H1 (cell line): ENCODE results near the gene KISS1. TPM values are rescaled to one million over a fixed set of nuclear protein-coding genes. Genes with fewer than 3 reads are reported as not detected.

ENCODE experiments used
- CTCF ChIA-PET: fragments of 300-600 bp; sonication (Branson Sonifier 250); formaldehyde crosslinking; loops from one replicate; lab custom pipeline; 2021; ENCODE audit not compliant: partially characterized antibody; lab: Charles Lee
- POLR2A ChIA-PET: fragments of 300-600 bp; sonication (Branson Sonifier 250); formaldehyde crosslinking; loops from one replicate; lab custom pipeline; 2021; ENCODE audit warnings: inconsistent platforms; ENCODE audit not compliant: partially characterized antibody; lab: Charles Lee
- DNase-seq, 2 experiments: peaks; one replicate each; pipeline versions ENCODE4 v3.0.0 to v3.0.0-alpha.2; 2010 to 2022; ENCODE audit warnings: low spot score in 2 of 2, low read depth in 1 of 2, mixed read lengths in 1 of 2
- FAIRE-seq: peaks from 2 replicates; lab custom pipeline; 2011; peaks lifted over from hg19 to GRCh38; lab: Jason Lieb, UNC
- H2AFZ ChIP-seq: 2 replicates; pipeline ENCODE4 v1.8.1; 2012; ENCODE audit warnings: low read length, inconsistent platforms
- H2AK5ac ChIP-seq: 2 replicates; pipeline ENCODE4 v1.6.1; 2013; ENCODE audit warnings: low read depth, low read length
- H2BK120ac ChIP-seq: replicated peaks from 2 replicates; pipeline ENCODE3; 2013; ENCODE audit warnings: low read depth, low read length, inconsistent platforms
- H2BK12ac ChIP-seq: 2 replicates; pipeline ENCODE4 v1.6.1; 2013; ENCODE audit warnings: low read depth, low read length
- H2BK15ac ChIP-seq: 2 replicates; pipeline ENCODE4 v1.6.1; 2013; ENCODE audit warnings: low read length
- H2BK20ac ChIP-seq: 2 replicates; pipeline ENCODE4 v1.6.1; 2013; ENCODE audit warnings: low read length
- H2BK5ac ChIP-seq: 2 replicates; pipeline ENCODE4 v1.6.1; 2013; ENCODE audit warnings: low read depth, low read length
- H3K14ac ChIP-seq: 2 replicates; pipeline ENCODE4 v1.6.1; 2013; ENCODE audit warnings: inconsistent platforms; ENCODE audit not compliant: insufficient read length
- H3K18ac ChIP-seq: 2 replicates; pipeline ENCODE4 v1.6.1; 2013; ENCODE audit warnings: low read length; ENCODE audit errors: extremely low read depth
- H3K23ac ChIP-seq: 2 replicates; pipeline ENCODE4 v1.6.1; 2013; ENCODE audit warnings: inconsistent platforms; ENCODE audit not compliant: insufficient read length
- H3K23me2 ChIP-seq: 2 replicates; pipeline ENCODE4 v1.6.1; 2013; ENCODE audit warnings: low read depth, low read length
- H3K27ac ChIP-seq: 2 replicates; pipeline ENCODE4 v1.6.1; 2011; ENCODE audit warnings: low read depth, low read length, inconsistent platforms
- H3K27me3 ChIP-seq, 4 experiments: replicated peaks in 1 of 4; 1 replicate in 1 of 4; 2 replicates in 3 of 4; pipeline versions ENCODE4 v1.6.1 to v1.8.1; 2011 to 2013; ENCODE audit warnings: low read length in 3 of 4, mild to moderate bottlenecking in 3 of 4, inconsistent platforms in 2 of 4, mixed read lengths in 2 of 4, moderate library complexity in 1 of 4; ENCODE audit not compliant: control insufficient read depth in 3 of 4, insufficient read depth in 3 of 4; ENCODE audit errors: extremely low read depth in 1 of 4
- H3K36me3 ChIP-seq, 4 experiments: 2 replicates each; pipeline versions ENCODE4 v1.6.1 to v1.8.1; 2011 to 2013; ENCODE audit warnings: mild to moderate bottlenecking in 4 of 4, low read length in 3 of 4, moderate library complexity in 2 of 4, control low read depth in 1 of 4, inconsistent platforms in 1 of 4; ENCODE audit not compliant: insufficient read depth in 4 of 4, control insufficient read depth in 2 of 4
- H3K4ac ChIP-seq: replicated peaks from 2 replicates; pipeline ENCODE3; 2013; ENCODE audit warnings: low read length, low read depth, mixed read lengths, inconsistent platforms; ENCODE audit not compliant: insufficient read length
- H3K4me1 ChIP-seq, 4 experiments: replicated peaks in 1 of 4; 1 replicate in 1 of 4; 2 replicates in 3 of 4; pipeline versions ENCODE4 v1.6.1 to v1.8.1; 2011 to 2013; ENCODE audit warnings: low read length in 3 of 4, inconsistent platforms in 2 of 4, mixed read lengths in 1 of 4; ENCODE audit not compliant: insufficient read depth in 4 of 4, control insufficient read depth in 3 of 4
- H3K4me2 ChIP-seq, 2 experiments: 2 replicates each; pipeline versions ENCODE4 v1.6.1 to v1.8.1; 2011 to 2013; ENCODE audit warnings: low read depth in 2 of 2, low read length in 2 of 2, control low read depth in 1 of 2, inconsistent platforms in 1 of 2, mild to moderate bottlenecking in 1 of 2; ENCODE audit not compliant: insufficient read depth in 1 of 2
- H3K4me3 ChIP-seq, 4 experiments: fragments of 200-600, 300-600 bp in 1 of 4; sonication (generic), shearing (Covaris generic), sonication (Bioruptor Twin) in 1 of 4; 2 replicates each; pipeline versions ENCODE4 v1.5.1 to v1.8.1; 2011 to 2016; ENCODE audit warnings: low read length in 4 of 4, low read depth in 3 of 4, control low read depth in 2 of 4, inconsistent platforms in 2 of 4, mild to moderate bottlenecking in 2 of 4, mixed read lengths in 1 of 4, moderate library complexity in 1 of 4; ENCODE audit not compliant: insufficient read depth in 2 of 4; ENCODE audit errors: extremely low read depth in 1 of 4
- H3K56ac ChIP-seq: replicated peaks from 2 replicates; pipeline ENCODE3; 2013; ENCODE audit warnings: low read depth, mild to moderate bottlenecking, mixed read lengths, low read length, inconsistent platforms; ENCODE audit not compliant: insufficient read length
- H3K79me1 ChIP-seq: 2 replicates; pipeline ENCODE4 v1.6.1; 2013; ENCODE audit warnings: low read depth, low read length, control low read depth
- H3K79me2 ChIP-seq, 2 experiments: 2 replicates each; pipeline versions ENCODE4 v1.6.1 to v1.8.1; 2012 to 2013; ENCODE audit warnings: low read length in 2 of 2, mild to moderate bottlenecking in 2 of 2, inconsistent platforms in 1 of 2; ENCODE audit not compliant: insufficient read depth in 2 of 2, control insufficient read depth in 1 of 2
- H3K9ac ChIP-seq, 4 experiments: replicated peaks in 1 of 4; 1 replicate in 1 of 4; 2 replicates in 3 of 4; pipeline versions ENCODE4 v1.6.1 to v1.8.1; 2011 to 2013; ENCODE audit warnings: low read depth in 3 of 4, low read length in 3 of 4, control low read depth in 2 of 4, mild to moderate bottlenecking in 2 of 4, moderate library complexity in 2 of 4, inconsistent platforms in 1 of 4; ENCODE audit errors: extremely low read depth in 1 of 4
- H3K9me3 ChIP-seq, 2 experiments: 2 replicates each; pipeline versions ENCODE4 v1.6.1 to v1.8.1; 2012 to 2013; ENCODE audit warnings: mild to moderate bottlenecking in 2 of 2, moderate library complexity in 2 of 2, control low read depth in 1 of 2, inconsistent platforms in 1 of 2, low read depth in 1 of 2, low read length in 1 of 2, mixed read lengths in 1 of 2; ENCODE audit not compliant: insufficient read depth in 2 of 2
- H4K20me1 ChIP-seq, 2 experiments: replicated peaks in 1 of 2; 2 replicates each; pipeline versions ENCODE3 to v1.8.1; 2011 to 2013; ENCODE audit warnings: inconsistent platforms in 2 of 2, low read length in 2 of 2, mild to moderate bottlenecking in 1 of 2; ENCODE audit not compliant: insufficient read depth in 2 of 2, control insufficient read depth in 1 of 2
- H4K5ac ChIP-seq: 2 replicates; pipeline ENCODE4 v1.6.1; 2013; ENCODE audit warnings: low read length, low read depth, mixed read lengths, inconsistent platforms; ENCODE audit not compliant: insufficient read length
- H4K8ac ChIP-seq: 2 replicates; pipeline ENCODE4 v1.8.0; 2013; ENCODE audit warnings: mild to moderate bottlenecking, moderate library complexity, low read length, inconsistent platforms; ENCODE audit not compliant: insufficient read depth; ENCODE audit errors: extremely low read depth
- H4K91ac ChIP-seq: replicated peaks from 2 replicates; pipeline ENCODE3; 2013; ENCODE audit warnings: low read length, mixed read lengths, inconsistent platforms; ENCODE audit not compliant: insufficient read length
- SUZ12 ChIP-seq: fragments of 200-600 bp; sonication (generic); IDR thresholded peaks from 2 replicates; pipeline ENCODE4 v1.6.1; 2012; ENCODE audit warnings: mild to moderate bottlenecking, inconsistent platforms, low read length, moderate library complexity, mixed read lengths
- WGBS, 2 experiments: shearing (Covaris generic) in 1 of 2; methylation state at CpG; one replicate each; pipeline versions ENCODE4 v1.1.6 to v1.1.7; 2013 to 2015; ENCODE audit warnings: low lambda C conversion rate in 2 of 2, mixed read lengths in 2 of 2, inconsistent platforms in 1 of 2, low coverage in 1 of 2, missing lambda C conversion rate in 1 of 2; ENCODE audit not compliant: insufficient replicate concordance in 2 of 2, insufficient coverage in 1 of 2, insufficient read length in 1 of 2; ENCODE audit errors: extremely low coverage in 1 of 2, missing lambda C conversion rate in 1 of 2; 5-methylcytosine and 5-hydroxymethylcytosine counted together
- polyA plus RNA-seq, 7 experiments: library from polyadenylated mRNA; depleted of rRNA in 3 of 7; stranded (reverse) in 5 of 7; unstranded in 2 of 7; fragments of >200 nt in 5 of 7; fragments of 200-250 nt in 2 of 7; gene quantifications; 1 replicate in 5 of 7; 2 replicates in 1 of 7; 4 replicates in 1 of 7; pipeline versions ENCODE4 v1.2.1 to v1.2.3, GENCODE V29; 2011 to 2013; ENCODE audit warnings: missing spikeins in 2 of 7, mixed read lengths in 2 of 7
- total RNA-seq: library from RNA; stranded (reverse); fragmentation: NEBNext Ultra II Directional; extraction: Animal tissue kit (Norgen Biotek cat#: 25700); gene quantifications from 2 replicates; pipeline ENCODE4 v1.2.1, GENCODE V29; 2021

Gene KISS1
- total and polyA plus RNA-seq, 2 of the 8 experiments (the other 6 are each of a cell fraction or from before 2014, with no cell fraction given) = 0.71 TPM; not detected in 1

DNA sequence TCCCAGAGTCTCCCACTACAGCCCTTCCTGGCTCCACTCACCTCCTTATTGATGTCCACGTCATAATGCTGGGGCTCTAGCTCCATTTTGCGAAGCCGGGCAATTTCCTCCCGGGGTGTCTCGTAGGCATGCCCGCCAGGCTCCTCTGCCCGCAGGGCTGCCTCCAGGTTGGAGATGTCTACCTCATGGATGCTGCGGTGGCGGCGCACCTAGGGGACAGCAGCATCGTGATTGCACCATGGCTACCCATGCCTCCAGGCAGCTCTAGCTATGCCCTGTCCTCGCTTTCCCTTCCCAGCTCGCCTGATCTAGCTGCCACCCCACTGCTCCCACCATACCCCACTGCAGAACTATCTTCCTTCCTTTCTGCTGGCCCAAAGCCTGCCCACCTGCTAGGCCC lies 32.6 kb upstream of the KISS1 start:
- Histone ChIP-seq H3K4me1 (no peaks in the 10 kb centered on the region), H3K36me3 (no peaks in the 10 kb centered on the region; a peak in 1 of 8 replicates), H4K8ac (no peak overlapping the region), H3K9ac (no peak overlapping the region), H3K18ac (no peak overlapping the region), H4K5ac (no peak overlapping the region), H3K14ac (no peak overlapping the region), H3K23me2 (no peaks in the 10 kb centered on the region), H3K79me2 (no peaks in the 10 kb centered on the region), H3K4me3 (no peak overlapping the region), H3K27me3 (no peaks in the 10 kb centered on the region), H2BK5ac (no peak overlapping the region), H4K20me1 (no peaks in the 10 kb centered on the region), H4K91ac (no peak overlapping the region), H2BK20ac (no peak overlapping the region), H3K27ac (no peak overlapping the region), H3K9me3 (no peaks in the 10 kb centered on the region), H2BK15ac (no peak overlapping the region), H3K79me1 (no peaks in the 10 kb centered on the region), H3K4me2 (no peak overlapping the region), H2BK12ac (no peak overlapping the region), H2AFZ (no peak overlapping the region), H2AK5ac (no peak overlapping the region), H3K56ac (no peak overlapping the region), H3K4ac (no peak overlapping the region), H3K23ac (no peak overlapping the region), H2BK120ac (no peak overlapping the region)
- 92% methylated on average over 13 of the region's 13 CpGs; no CpG with 5 or more reads in 1 of the 2 experiments for WGBS, 2 experiments
- no peak for TF ChIP-seq SUZ12
- no peak for DNase-seq
- ChIA-PET CTCF (interaction anchor here (1.1 to 8.3 kb wide), 10 partner anchors 7 to 356 kb away, joined by 3 to 59 read pairs (median 6); partner anchors contain the start of gene GOLT1A), POLR2A (interaction anchor here (1.2 kb wide), 1 partner anchor 12 kb away, joined by 3 read pairs; no protein-coding TSS in a partner anchor)
- no peak for FAIRE-seq
